CD4-positive, alpha-beta T cell (primary cell): ENCODE data around the gene PTCD2. TPM values are rescaled to one million over a fixed set of nuclear protein-coding genes. Genes with fewer than 3 reads are reported as not detected.

ENCODE experiments used
- ATAC-seq: fragments of 200-7000 bp; cut with Tn5 transposase; one replicate; pipeline ENCODE4 v1.10.0; 2022; ENCODE audit warnings: mild to moderate bottlenecking; ENCODE audit not compliant: poor library complexity
- CTCF ChIA-PET: fragments of 350-600 bp; sonication (Branson Sonifier 250); formaldehyde crosslinking; loops from one replicate; lab custom pipeline; 2021; ENCODE audit warnings: antibody characterized with exemption, inconsistent platforms; lab: Charles Lee
- POLR2A ChIA-PET: fragments of 350-600 bp; sonication (Branson Sonifier 250); formaldehyde crosslinking; loops from one replicate; lab custom pipeline; 2021; ENCODE audit warnings: antibody characterized with exemption, inconsistent platforms; lab: Charles Lee
- DNase-seq, 14 experiments: peaks; one replicate each; pipeline ENCODE4 v3.0.0-alpha.2; 2013 to 2020; ENCODE audit warnings: mixed read lengths in 2 of 14
- H3K27ac ChIP-seq, 2 donors: one replicate each; pipeline versions ENCODE4 v1.5.1 to v1.7.0; 2013; ENCODE audit warnings: low read length in 2 of 2, low read depth in 1 of 2, mild to moderate bottlenecking in 1 of 2
- H3K27me3 ChIP-seq, 2 experiments: 1 replicate in 1 of 2; 2 replicates in 1 of 2; pipeline versions ENCODE4 v1.6.1 to v1.7.0; 2013; ENCODE audit warnings: low read length in 2 of 2, control low read depth in 1 of 2, mild to moderate bottlenecking in 1 of 2, moderate library complexity in 1 of 2; ENCODE audit not compliant: insufficient read depth in 2 of 2, control insufficient read depth in 1 of 2
- H3K36me3 ChIP-seq: one replicate; pipeline ENCODE4 v1.6.1; 2013; ENCODE audit warnings: low read length, control low read depth; ENCODE audit not compliant: insufficient read depth
- H3K4me1 ChIP-seq: one replicate; pipeline ENCODE4 v1.6.1; 2013; ENCODE audit warnings: low read length, control low read depth; ENCODE audit not compliant: insufficient read depth
- H3K4me3 ChIP-seq: one replicate; pipeline ENCODE4 v1.5.1; 2013; ENCODE audit warnings: mild to moderate bottlenecking, low read length, moderate library complexity
- H3K9me3 ChIP-seq, 2 experiments: 1 replicate in 1 of 2; 2 replicates in 1 of 2; pipeline versions ENCODE4 v1.6.1 to v1.7.0; 2013; ENCODE audit warnings: low read length in 2 of 2, mild to moderate bottlenecking in 2 of 2, control low read depth in 1 of 2, moderate library complexity in 1 of 2; ENCODE audit not compliant: control insufficient read depth in 1 of 2, insufficient read depth in 1 of 2
- H3K27ac Mint-ChIP-seq: one replicate; pipeline ENCODE4 v1.8.0; 2020; ENCODE audit warnings: mixed read lengths
- H3K27me3 Mint-ChIP-seq: one replicate; pipeline ENCODE4 v1.8.0; 2021; ENCODE audit warnings: mixed read lengths
- H3K36me3 Mint-ChIP-seq: one replicate; pipeline ENCODE4 v1.8.0; 2021; ENCODE audit warnings: low read depth, mixed read lengths
- H3K4me1 Mint-ChIP-seq: one replicate; pipeline ENCODE4 v1.8.0; 2021; ENCODE audit warnings: low read depth, mixed read lengths
- H3K4me3 Mint-ChIP-seq: one replicate; pipeline ENCODE4 v1.8.0; 2020; ENCODE audit warnings: mild to moderate bottlenecking, mixed read lengths
- H3K9me3 Mint-ChIP-seq: one replicate; pipeline ENCODE4 v1.8.0; 2020; ENCODE audit warnings: mixed read lengths
- intact Hi-C, 2 experiments: fragments of 100-400 bp; cut with DNase I in 1 of 2; cut with micrococcal nuclease in 1 of 2; formaldehyde crosslinking; loops; one replicate each; pipeline versions ENCODE4 v1.15.1 to v1.9.0; 2023 to 2025; cut with DNase I, micrococcal nuclease
- total RNA-seq, 174 experiments: library from RNA in 2 of 174; stranded (reverse) in 2 of 174; gene quantifications; one replicate each; pipeline ENCODE4 v1.2.3 and lab custom pipeline; 2021 to 2026
- TF ChIP-seq, protein P1 (sequence below): fragments of 200-600 bp; IDR thresholded peaks from one replicate; pipeline ENCODE4 v1.8.0; 2022; ENCODE audit warnings: antibody characterized with exemption, mild to moderate bottlenecking

The PTCD2 gene
- total RNA-seq, 2 experiments from 2014 or later: 2.9 to 3.3 TPM

GRCh38 chr5:72281430-72281763 is 38.8 kb upstream of the PTCD2 start:
- Histone ChIP-seq H3K27me3 (no peaks in the 10 kb centered on the region), H3K9me3 (no peaks in the 10 kb centered on the region), H3K4me1 (no peaks in the 10 kb centered on the region), H3K4me3 (no peak overlapping the region), H3K36me3 (peaks cover 17% of the 10 kb centered on the region), H3K27ac (no peak overlapping the region)
- Mint-ChIP-seq H3K36me3 (peaks cover 84% of the 10 kb centered on the region), H3K9me3 (no peaks in the 10 kb centered on the region), H3K27ac (no peak overlapping the region), H3K4me1 (no peaks in the 10 kb centered on the region), H3K27me3 (no peaks in the 10 kb centered on the region), H3K4me3 (no peak overlapping the region)
- ChIA-PET CTCF (no interaction called here), POLR2A (no interaction called here)
- TF ChIP-seq, protein P1, sequence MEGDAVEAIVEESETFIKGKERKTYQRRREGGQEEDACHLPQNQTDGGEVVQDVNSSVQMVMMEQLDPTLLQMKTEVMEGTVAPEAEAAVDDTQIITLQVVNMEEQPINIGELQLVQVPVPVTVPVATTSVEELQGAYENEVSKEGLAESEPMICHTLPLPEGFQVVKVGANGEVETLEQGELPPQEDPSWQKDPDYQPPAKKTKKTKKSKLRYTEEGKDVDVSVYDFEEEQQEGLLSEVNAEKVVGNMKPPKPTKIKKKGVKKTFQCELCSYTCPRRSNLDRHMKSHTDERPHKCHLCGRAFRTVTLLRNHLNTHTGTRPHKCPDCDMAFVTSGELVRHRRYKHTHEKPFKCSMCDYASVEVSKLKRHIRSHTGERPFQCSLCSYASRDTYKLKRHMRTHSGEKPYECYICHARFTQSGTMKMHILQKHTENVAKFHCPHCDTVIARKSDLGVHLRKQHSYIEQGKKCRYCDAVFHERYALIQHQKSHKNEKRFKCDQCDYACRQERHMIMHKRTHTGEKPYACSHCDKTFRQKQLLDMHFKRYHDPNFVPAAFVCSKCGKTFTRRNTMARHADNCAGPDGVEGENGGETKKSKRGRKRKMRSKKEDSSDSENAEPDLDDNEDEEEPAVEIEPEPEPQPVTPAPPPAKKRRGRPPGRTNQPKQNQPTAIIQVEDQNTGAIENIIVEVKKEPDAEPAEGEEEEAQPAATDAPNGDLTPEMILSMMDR: no peak
- DNase-seq: no peak
- no peak for ATAC-seq
- intact Hi-C loops: no loop called here

DNA sequence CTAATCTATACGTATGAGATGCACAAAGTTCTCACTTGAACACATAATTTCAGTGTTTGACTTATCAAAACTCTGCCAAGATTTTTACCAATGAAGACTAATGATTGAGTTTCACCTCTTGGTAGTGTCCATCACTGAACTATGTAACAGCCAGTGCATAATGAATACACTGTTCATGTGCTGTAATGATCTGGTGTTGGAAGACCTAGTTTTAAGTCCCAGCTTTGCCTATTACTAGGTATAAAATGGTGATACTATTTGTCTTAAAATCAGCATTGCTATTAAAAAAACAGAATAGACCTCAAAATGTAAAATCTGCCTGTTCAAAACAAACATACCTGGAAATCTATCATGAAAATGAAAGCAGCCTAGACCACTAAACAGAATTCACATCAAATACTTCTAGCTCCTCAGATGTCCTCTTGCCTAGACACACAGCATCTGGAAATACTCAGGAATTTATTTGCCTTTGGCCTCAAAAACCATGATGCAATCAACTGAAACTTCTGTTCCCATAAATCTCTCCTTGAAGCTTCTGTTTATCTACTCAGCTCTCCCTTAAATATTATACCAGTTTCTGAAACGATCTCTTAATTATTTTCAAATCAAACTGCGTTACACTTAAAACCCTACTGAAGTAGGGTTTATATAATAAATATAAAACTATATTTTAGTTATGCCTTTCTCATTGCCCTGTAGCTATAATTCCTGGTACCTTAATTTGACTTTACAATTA is 38.2 kb upstream of the PTCD2 start:
- ATAC-seq: no peak
- no peaks in the 10 kb centered on the region for H3K27me3 Mint-ChIP-seq
- H3K4me3 Mint-ChIP-seq: no peak overlapping the region
- no peak for DNase-seq
- peaks cover 17% of the 10 kb centered on the region for H3K36me3 ChIP-seq
- H3K27me3 ChIP-seq: no peaks in the 10 kb centered on the region
- H3K4me1 Mint-ChIP-seq: no peaks in the 10 kb centered on the region
- H3K4me1 ChIP-seq: no peaks in the 10 kb centered on the region
- ChIA-PET POLR2A (no interaction called here), CTCF (no interaction called here)
- TF ChIP-seq, protein P1: no peak
- no peaks in the 10 kb centered on the region for H3K9me3 Mint-ChIP-seq
- H3K9me3 ChIP-seq: no peaks in the 10 kb centered on the region
- no peak overlapping the region for H3K27ac ChIP-seq
- H3K27ac Mint-ChIP-seq: no peak overlapping the region
- intact Hi-C loops: no loop called here
- H3K4me3 ChIP-seq: no peak overlapping the region
- peaks cover 86% of the 10 kb centered on the region for H3K36me3 Mint-ChIP-seq

DNA sequence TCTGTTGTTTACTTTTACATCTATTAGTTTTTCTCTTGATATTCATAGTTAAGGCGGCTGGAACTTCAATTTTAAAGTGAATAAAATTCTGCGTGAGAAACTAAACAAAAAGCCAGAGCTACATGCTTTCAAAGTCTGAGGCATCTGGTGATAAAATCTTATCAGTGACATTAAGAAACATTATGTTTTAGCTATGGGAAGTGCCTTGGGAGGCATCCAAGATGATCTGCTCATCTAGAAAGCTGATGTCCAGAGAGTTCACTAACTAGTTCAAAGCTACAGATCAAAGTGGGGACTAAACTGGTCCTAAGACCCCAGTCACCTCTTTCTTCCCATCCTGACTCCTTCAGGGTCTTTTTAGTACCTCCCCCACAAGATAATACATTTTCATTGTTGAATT is 37.3 kb upstream of the PTCD2 start:
- H3K4me3 ChIP-seq: no peak overlapping the region
- TF ChIP-seq, protein P1: no peak
- DNase-seq (no peak), ATAC-seq (no peak)
- Mint-ChIP-seq H3K36me3 (peaks cover 84% of the 10 kb centered on the region), H3K4me1 (no peaks in the 10 kb centered on the region), H3K27ac (no peak overlapping the region), H3K27me3 (no peaks in the 10 kb centered on the region), H3K4me3 (no peak overlapping the region), H3K9me3 (no peaks in the 10 kb centered on the region)
- intact Hi-C loops: no loop called here
- no peaks in the 10 kb centered on the region for H3K9me3 ChIP-seq
- ChIA-PET CTCF (no interaction called here), POLR2A (no interaction called here)
- no peaks in the 10 kb centered on the region for H3K27me3 ChIP-seq
- no peak overlapping the region for H3K27ac ChIP-seq
- no peaks in the 10 kb centered on the region for H3K4me1 ChIP-seq
- peaks cover 17% of the 10 kb centered on the region for H3K36me3 ChIP-seq
